Choroid plexus epithelial cell (primary cell): ENCODE results near the gene CYP24A1.
A peak's percentile ranks its signal among the peaks of the same experiment; 100 is the strongest.
"Not testable (repeated sequence)": the region's sequence is repeated elsewhere in the genome, so short reads cannot be mapped to it uniquely, and the experiment has no call there.

ENCODE experiments used
- DNase-seq: peaks from one replicate; pipeline ENCODE4 v3.0.0-alpha.2; 2010; ENCODE audit warnings: low read depth
- H3K4me3 ChIP-seq: 2 replicates; pipeline ENCODE4 v1.5.1; 2011; ENCODE audit warnings: low read depth, mild to moderate bottlenecking, control low read depth, low read length, moderate library complexity
- CTCF ChIP-seq: conservative IDR thresholded peaks from 2 replicates; pipeline ENCODE4 v1.5.1; 2011; ENCODE audit warnings: low read depth, mild to moderate bottlenecking, control low read depth, inconsistent platforms, low read length, moderate library complexity

CYP24A1 gene

GRCh38 chr20:54126806-54127655 lies 46.8 kb downstream of the CYP24A1 start:
- no peak for DNase-seq
- no peak for TF ChIP-seq CTCF

GRCh38 chr20:54126328-54126727 lies 47.5 kb downstream of the CYP24A1 start:
- H3K4me3 ChIP-seq, DNase-seq: not testable (repeated sequence)

More at GRCh38 chr20:54126806-54127655, 46.8 kb downstream of the CYP24A1 start:
- no peak overlapping the region for H3K4me3 ChIP-seq

GRCh38 chr20:54123587-54124180 lies 50.1 kb downstream of the CYP24A1 start:
- no peak for TF ChIP-seq CTCF
- no peak overlapping the region for H3K4me3 ChIP-seq
- peak; percentile 96 for DNase-seq

- H3K4me3 ChIP-seq, result no peak overlapping the region
- TF ChIP-seq CTCF, result no peak
Measured at GRCh38 chr20:54122681-54123586, 50.9 kb downstream of the CYP24A1 start.

GRCh38 chr20:54122189-54122588 lies 51.6 kb downstream of the CYP24A1 start:
- no peak for TF ChIP-seq CTCF
- peak; percentile 79 for DNase-seq
- no peak overlapping the region for H3K4me3 ChIP-seq

More at GRCh38 chr20:54122681-54123586, 50.9 kb downstream of the CYP24A1 start:
- DNase-seq, result no peak

- DNase-seq, result no peak
- no peak overlapping the region for H3K4me3 ChIP-seq
- no peak for TF ChIP-seq CTCF
Measured at GRCh38 chr20:54119744-54120143, 54.0 kb downstream of the CYP24A1 start.
